Omental fat pad (tissue), 4 donors: ENCODE results near the gene FABP1. TPM values are rescaled to one million over a fixed set of nuclear protein-coding genes. Genes with fewer than 3 reads are reported as not detected.

ENCODE experiments used
- ATAC-seq: fragments of 150-250 bp; one replicate; pipeline ENCODE4 v1.9.1; 2016; ENCODE audit warnings: mild to moderate bottlenecking, moderate library complexity; ENCODE audit not compliant: low FRiP score
- DNase-seq: peaks from one replicate; pipeline ENCODE4 v3.0.0-alpha.2; 2019; ENCODE audit warnings: low spot score
- CTCF ChIP-seq, 3 donors: fragments of 450-650 bp; IDR thresholded peaks; one replicate each; pipeline ENCODE4 v1.5.1; 2016 to 2017; ENCODE audit warnings: antibody characterized with exemption in 3 of 3, mild to moderate bottlenecking in 3 of 3, moderate library complexity in 2 of 3
- total RNA-seq, 4 donors: library from RNA; depleted of rRNA; stranded (reverse); fragments of >200 nt; gene quantifications; one replicate each; pipeline ENCODE4 v1.1.0, GENCODE V29; 2016

FABP1 gene
- total RNA-seq = not detected

GRCh38 chr2:88127888-88128653 lies at the start of gene FABP1:
Gene FABP1, minus strand, starts transcription at chr2:88128062. Its CDS starts 45 bp downstream, at chr2:88128017.
- no peak for TF ChIP-seq CTCF (IDR thresholded peaks at IDR 0.05)
- no peak for ATAC-seq
- DNase-seq = no peak

GRCh38 chr2:88177556-88177955 lies 49.7 kb upstream of the FABP1 start:
- DNase-seq = no peak
- no peak for TF ChIP-seq CTCF (IDR thresholded peaks at IDR 0.05)

GRCh38 chr2:88176352-88176984 lies 48.6 kb upstream of the FABP1 start:
- DNase-seq (no peak), ATAC-seq (no peak)
- no peak for TF ChIP-seq CTCF (IDR thresholded peaks at IDR 0.05)

More at GRCh38 chr2:88177556-88177955, 49.7 kb upstream of the FABP1 start:
- no peak for ATAC-seq

GRCh38 chr2:88172882-88173281 lies 45.0 kb upstream of the FABP1 start:
- ATAC-seq = no peak

GRCh38 chr2:88171966-88172365 lies 44.1 kb upstream of the FABP1 start:
- no peak for ATAC-seq
- no peak for DNase-seq
- TF ChIP-seq CTCF (IDR thresholded peaks at IDR 0.05) = no peak

More at GRCh38 chr2:88172882-88173281, 45.0 kb upstream of the FABP1 start:
- no peak for DNase-seq
- no peak for TF ChIP-seq CTCF (IDR thresholded peaks at IDR 0.05)

- DNase-seq (no peak), ATAC-seq (peak; percentile 72)
- no peak for TF ChIP-seq CTCF (IDR thresholded peaks at IDR 0.05)
Measured at GRCh38 chr2:88170472-88170892, 42.6 kb upstream of the FABP1 start.
